NCI-H1417 (cell line): Measurements from ENCODE around the gene CERKL.

Experiments used
- DNase-seq, 3 experiments: peaks; one replicate each; lab custom pipeline; 2025; lab: John Stamatoyannopoulos, UW

The CERKL gene

GRCh38 chr2:181575024-181575649 is 81.8 kb downstream of the CERKL start:
- DNase-seq, result peak in 2 of 3 experiments; percentile 31 to 66

GRCh38 chr2:181574321-181574720 is 82.6 kb downstream of the CERKL start:
- DNase-seq, result peak; percentile 16 to 94 (median 70)

GRCh38 chr2:181573140-181573736 is 83.7 kb downstream of the CERKL start:
- peak in 1 of 3 experiments; percentile 71 for DNase-seq

- DNase-seq, result no peak
Measured at GRCh38 chr2:181570833-181571661, 85.9 kb downstream of the CERKL start.

- DNase-seq, result no peak
Measured at GRCh38 chr2:181570059-181570458, 86.8 kb downstream of the CERKL start.

- no peak for DNase-seq
Measured at GRCh38 chr2:181566334-181567032, 90.4 kb downstream of the CERKL start.

GRCh38 chr2:181563101-181563692 is 93.7 kb downstream of the CERKL start:
- DNase-seq, result no peak

- no peak for DNase-seq
Measured at GRCh38 chr2:181558371-181558770, 98.5 kb downstream of the CERKL start.

- peak in 2 of 3 experiments; percentile 38 to 73 for DNase-seq
Measured at GRCh38 chr2:181554061-181554830, 102.7 kb downstream of the CERKL start.

- no peak for DNase-seq
Measured at GRCh38 chr2:181553244-181553643, 103.7 kb downstream of the CERKL start.

- no peak for DNase-seq
Measured at GRCh38 chr2:181552808-181553207, 104.1 kb downstream of the CERKL start.

- no peak for DNase-seq
Measured at GRCh38 chr2:181546086-181546485, 110.8 kb downstream of the CERKL start.

GRCh38 chr2:181542170-181542569 is 114.7 kb downstream of the CERKL start:
- no peak for DNase-seq

GRCh38 chr2:181540421-181540820 is 116.5 kb downstream of the CERKL start:
- DNase-seq, result no peak

GRCh38 chr2:181536730-181537129 is 120.2 kb downstream of the CERKL start:
- no peak for DNase-seq

GRCh38 chr2:181528441-181528840 is 128.5 kb downstream of the CERKL start:
- DNase-seq, result no peak

GRCh38 chr2:181527058-181527457 is 129.8 kb downstream of the CERKL start:
- no peak for DNase-seq

GRCh38 chr2:181526014-181526413 is 130.9 kb downstream of the CERKL start:
- no peak for DNase-seq

GRCh38 chr2:181523756-181524155 is 133.1 kb downstream of the CERKL start:
- DNase-seq, result no peak

- no peak for DNase-seq
Measured at GRCh38 chr2:181520253-181520652, 136.7 kb downstream of the CERKL start.

GRCh38 chr2:181517685-181518301 is 139.1 kb downstream of the CERKL start:
- no peak for DNase-seq
